ENCODE results near the gene TTC19. TPM values are rescaled to one million over a fixed set of nuclear protein-coding genes. Genes with fewer than 3 reads are reported as not detected.

Gene TTC19
- total and polyA plus RNA-seq, 2 experiments from 2014 or later = 30.3 to 93.5 TPM

- Histone ChIP-seq H3K79me2 (replicated peaks; ENCODE audit: insufficient read depth) (peaks cover 39% of the 10 kb centered on the region), H4K20me1 (replicated peaks; ENCODE audit: insufficient read depth) (peaks cover 22% of the 10 kb centered on the region), H3K4me2 (peak overlapping the region; percentile 98), H3K4me3 (peak overlapping the region; percentile 91), H3K27ac (ENCODE audit: low read depth) (no peak overlapping the region), H3K9me2 (ENCODE audit: insufficient read depth) (no peaks in the 10 kb centered on the region), H3K36me3 (ENCODE audit: insufficient read depth) (peaks cover 48% of the 10 kb centered on the region), H3K27me3 (ENCODE audit: insufficient read depth) (no peaks in the 10 kb centered on the region), H3K4me1 (ENCODE audit: insufficient read depth) (peaks cover 12% of the 10 kb centered on the region), H2AFZ (no peak overlapping the region), H3F3A (replicated peaks; ENCODE audit: low read depth) (no peaks in the 10 kb centered on the region; the same call in 1 of the 2 replicates)
- peaks cover 4% of the 10 kb centered on the region for H3K27me3 Mint-ChIP-seq (ENCODE audit: insufficient read depth, low read depth, poor library complexity)
- H3K4me1 Mint-ChIP-seq = peaks cover 12% of the 10 kb centered on the region
- TF ChIP-seq CREB1 (CRISPR knock-in tag; IDR thresholded peaks at IDR 0.05; ENCODE audit: low read depth) (no peak), ZNF331 (CRISPR knock-in tag; IDR thresholded peaks at IDR 0.05; ENCODE audit: low read depth) (no peak), STAT1 (IDR thresholded peaks at IDR 0.05; ENCODE audit: unreplicated experiment) (no peak), ZNF462 (CRISPR knock-in tag; IDR thresholded peaks at IDR 0.05) (no peak), NANOG (IDR thresholded peaks at IDR 0.05; ENCODE audit: borderline replicate concordance) (no peak), JUNB (IDR thresholded peaks at IDR 0.05; ENCODE audit: unreplicated experiment) (no peak), EZH2phosphoT487 (IDR thresholded peaks at IDR 0.05; ENCODE audit: unreplicated experiment) (no peak), POLR2AphosphoS5 (IDR thresholded peaks at IDR 0.05; ENCODE audit: low read depth) (no peak), CTCF (conservative IDR thresholded peaks at IDR 0.05; ENCODE audit: low read depth in 2 of 2) (no peak), REST (IDR thresholded peaks at IDR 0.05; ENCODE audit: unreplicated experiment) (no peak)
- DNase-seq (ENCODE audit: low spot score) = no peak
- peaks cover 6% of the 10 kb centered on the region for H3K9me3 Mint-ChIP-seq
- no peak overlapping the region for H3K27ac Mint-ChIP-seq
- H3K4me3 Mint-ChIP-seq = peak overlapping the region; percentile 93
- no peak for ATAC-seq
- peaks cover 63% of the 10 kb centered on the region for H3K36me3 Mint-ChIP-seq (ENCODE audit: low read depth)
Measured at GRCh38 chr17:16001226-16001897, 1.7 kb downstream of the TTC19 start.
